Heart left ventricle (tissue), 13 donors: ENCODE data around the gene SPC24.

Experiments used
- CTCF ChIP-seq, 12 donors: fragments of 200-600 bp; sonication (generic) in 4 of 12; IDR thresholded peaks; one replicate each; pipeline versions ENCODE4 v1.5.0 to v1.8.0; 2018 to 2022; ENCODE audit warnings: antibody characterized with exemption in 12 of 12, mild to moderate bottlenecking in 5 of 12
- POLR2A ChIP-seq, 2 donors: fragments of 450-650 bp; IDR thresholded peaks; one replicate each; pipeline ENCODE4 v1.6.1; 2017; ENCODE audit warnings: antibody characterized with exemption in 2 of 2, mild to moderate bottlenecking in 2 of 2, moderate library complexity in 2 of 2
- donor health status: ischemic (EF 13 %, LVEDD 7.1; RV severe dilation, severe dysfunction).
- donor health status: DM: no; HTN: yes; CAD: no.
- donor health status: DM: no; HTN: no; CAD: no.
- donor health status: ischemic (EF 25% LVEDD 6.9; RV normal size, moderate dysfunction).
- donor health status: ischemic (EF 25% LVEDD 5.7; RV mildly dilated, moderate dysfunction).
- donor health status: ischemic (EF 35%, LVEDD 5.7; RV mildly dilated, moderate dysfunction).
- donor health status: nonischemic (EF 11% LVEDD 7.7; RV severe dilation, severe dysfunction).
- donor health status: DM: yes; HTN: yes; CAD: no.
- donor health status: PGD.
- donor health status: ischemic (EF 29% LVEDD 5.4; RV normal size, mild dysfunction).
- donor health status: nonischemic (EF 23%, LVEDD 6.1; RV moderate dilation, normal function).

- TF ChIP-seq CTCF (IDR thresholded peaks at IDR 0.05) = peak; percentile 79 to 96 (median 88)
- TF ChIP-seq POLR2A (IDR thresholded peaks at IDR 0.05) = no peak
These were observed 24.6 kb downstream of the SPC24 start for GRCh38 chr19:11130824-11131455.
